GM18520 (cell line): Measurements from ENCODE around the gene IRAK4.
"Not testable (repeated sequence)": the region's sequence is repeated elsewhere in the genome, so short reads cannot be mapped to it uniquely, and the experiment has no call there.

Experiments
- ATAC-seq: cut with Tn5 transposase; IDR thresholded peaks from one replicate; pipeline ENCODE4 v1.9.1; 2021; ENCODE audit not compliant: unreplicated experiment

IRAK4 gene

DNA sequence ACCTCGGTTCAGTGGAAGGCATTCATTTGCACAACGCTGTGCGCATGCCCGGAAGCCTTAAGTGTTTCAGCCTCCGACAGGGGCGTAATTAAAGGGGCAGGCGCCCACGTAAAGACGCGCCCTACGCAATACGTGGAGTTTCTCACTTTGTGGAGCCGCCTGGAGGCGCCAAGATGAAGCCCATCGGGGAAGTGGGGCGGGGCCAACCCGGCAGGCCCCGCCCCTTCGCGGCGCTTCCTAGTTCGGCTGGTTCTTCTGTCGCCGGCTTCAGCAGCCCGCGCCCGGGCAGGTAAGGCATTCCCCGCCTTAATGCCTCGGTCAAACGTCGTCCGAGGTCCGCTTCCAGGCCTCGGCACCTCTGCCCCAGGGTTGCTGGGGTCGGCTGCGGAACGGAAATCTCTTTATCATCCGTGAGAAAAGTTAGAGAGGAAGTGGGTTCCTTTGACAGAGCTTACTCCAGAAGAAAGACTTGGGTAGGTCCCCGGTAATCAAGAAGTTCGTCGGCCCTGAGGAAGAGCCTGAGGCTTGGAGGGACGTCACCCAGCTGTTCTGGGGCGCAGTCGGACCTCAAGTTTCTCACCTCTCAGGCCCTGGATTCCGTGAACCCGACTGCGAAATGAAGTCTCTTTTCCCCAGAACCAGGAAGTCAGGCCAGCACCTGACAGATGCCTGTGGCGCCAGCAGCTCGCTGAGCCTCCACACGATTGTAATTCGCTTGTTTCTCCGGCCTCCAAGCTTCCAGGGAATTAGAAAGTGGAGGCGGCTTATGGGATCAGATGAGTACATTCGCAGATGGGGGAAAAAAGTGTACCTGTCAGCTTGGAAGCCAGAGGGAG lies at the start of gene IRAK4, which contains the start of gene PUS7L:
TSS of gene IRAK4 (plus strand) at position 224 of the 836 bp plus-strand sequence. CDS start 9,161 bp downstream, outside the sequence.
TSS of gene PUS7L (minus strand) at position 63 of the 836 bp plus-strand sequence. CDS start 3,545 bp downstream, outside the sequence.
- peak; percentile 98 for ATAC-seq

- ATAC-seq, result no peak
These were observed 47.4 kb upstream of the IRAK4 start for GRCh38 chr12:43711348-43711747.

- ATAC-seq, result no peak
These were observed 36.1 kb upstream of the IRAK4 start for GRCh38 chr12:43722621-43723020.

GRCh38 chr12:43723134-43723533 lies 35.6 kb upstream of the IRAK4 start:
- ATAC-seq, result no peak

- ATAC-seq, result no peak
These were observed 30.6 kb upstream of the IRAK4 start for GRCh38 chr12:43728117-43728516.

DNA sequence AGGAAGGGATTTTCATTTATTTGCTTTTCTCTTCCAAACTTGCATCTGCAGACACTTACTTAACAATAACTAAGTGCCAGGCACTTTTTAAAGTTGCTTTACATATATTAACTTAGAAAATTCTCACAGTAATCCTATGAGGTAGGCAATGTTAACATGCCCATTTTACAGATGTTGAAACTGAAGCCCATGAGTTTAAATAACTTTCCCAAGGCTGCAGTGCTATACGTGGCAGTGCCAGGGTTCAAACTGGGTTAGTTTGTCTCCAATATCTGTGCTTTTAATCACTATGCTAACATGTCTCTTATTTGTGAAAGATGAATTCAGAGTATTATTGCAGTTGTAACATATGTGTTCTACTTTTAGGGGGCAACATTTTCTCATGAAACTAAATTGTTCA lies 30.1 kb upstream of the IRAK4 start:
- ATAC-seq, result no peak

DNA sequence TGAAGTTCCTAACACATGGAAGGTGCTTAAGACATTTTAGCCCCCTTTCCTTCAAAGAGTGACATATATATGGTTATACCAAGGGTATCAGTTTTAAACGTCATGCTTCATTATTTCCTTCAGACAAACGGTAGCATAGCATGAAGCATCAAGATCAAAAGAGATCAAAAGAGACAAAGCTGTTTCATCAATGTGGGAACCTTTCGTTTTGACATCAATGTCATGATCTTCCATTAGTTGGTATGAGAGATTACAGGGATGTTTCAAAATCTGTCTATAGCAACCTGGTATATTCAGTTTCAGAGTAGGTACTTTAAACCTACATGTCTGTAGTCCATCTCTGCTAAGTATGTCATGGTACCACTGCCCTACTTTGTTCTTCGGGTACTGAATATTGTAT lies 28.5 kb upstream of the IRAK4 start:
- no peak for ATAC-seq

GRCh38 chr12:43733687-43734086 lies 25.1 kb upstream of the IRAK4 start:
- no peak for ATAC-seq

DNA sequence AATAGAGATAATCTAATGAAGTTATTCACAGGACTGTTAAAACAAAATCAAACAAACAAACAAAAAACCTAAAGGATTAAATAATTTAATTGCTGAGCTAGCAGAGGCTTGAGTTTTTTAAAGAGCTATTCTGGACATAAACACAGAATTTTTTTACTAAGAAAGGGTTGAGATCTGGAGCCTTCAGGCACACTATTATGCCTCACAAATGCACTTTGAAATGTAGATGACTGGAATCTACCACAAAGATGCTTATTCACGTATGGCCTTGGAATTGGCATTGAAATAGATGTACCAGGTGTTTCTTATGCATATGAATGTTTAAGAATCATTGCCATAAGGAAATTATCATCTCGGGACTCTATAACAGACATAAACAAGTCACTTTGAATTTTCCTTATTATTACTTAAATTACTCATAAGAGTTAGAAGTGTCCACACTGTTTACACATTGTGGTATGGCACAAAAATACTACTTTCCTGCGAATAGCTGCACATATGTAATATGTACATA lies 21.8 kb upstream of the IRAK4 start:
- no peak for ATAC-seq

GRCh38 chr12:43737646-43738045 lies 21.1 kb upstream of the IRAK4 start:
- ATAC-seq, result no peak

- no peak for ATAC-seq
These were observed 18.1 kb upstream of the IRAK4 start for GRCh38 chr12:43740511-43741100.

GRCh38 chr12:43742106-43742505 lies 16.6 kb upstream of the IRAK4 start:
- ATAC-seq, result no peak

DNA sequence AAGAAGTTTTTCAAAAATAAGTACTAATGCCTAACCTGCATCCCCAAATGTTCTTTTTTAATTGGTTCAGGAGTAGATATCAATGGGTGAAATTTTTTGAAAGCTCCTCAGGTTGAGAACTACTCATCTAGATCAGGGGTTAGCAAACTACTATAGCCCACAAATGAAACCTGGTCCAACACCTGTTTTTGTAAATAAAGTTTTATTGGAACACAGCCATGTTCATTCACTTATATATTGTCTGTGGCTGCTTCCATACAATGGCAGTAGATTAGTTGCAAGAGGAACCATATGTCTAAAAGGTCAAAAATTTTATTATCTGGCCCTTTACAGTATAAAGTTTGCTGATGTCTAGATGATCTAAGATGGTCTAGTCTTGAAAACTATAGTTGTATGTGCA lies 13.9 kb upstream of the IRAK4 start:
- no peak for ATAC-seq

DNA sequence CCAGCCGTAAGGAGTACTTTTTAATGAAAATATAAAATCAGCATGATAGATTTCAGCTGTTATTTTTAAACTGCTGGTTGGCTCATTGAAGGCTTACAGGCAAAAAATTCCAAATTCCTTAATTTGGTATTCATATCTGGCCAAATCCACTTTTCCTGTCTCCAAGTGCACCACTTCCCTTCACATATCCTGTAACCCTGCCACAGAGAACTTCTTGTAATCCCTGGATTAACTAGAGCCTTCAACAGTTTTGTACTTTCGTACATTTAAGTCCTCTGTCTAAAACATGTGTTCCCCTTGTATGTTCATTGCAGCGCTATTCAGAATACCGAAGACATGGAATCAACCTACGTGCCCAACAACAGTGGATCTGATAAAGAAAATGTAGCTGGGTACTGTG lies 9.7 kb upstream of the IRAK4 start:
- no peak for ATAC-seq

DNA sequence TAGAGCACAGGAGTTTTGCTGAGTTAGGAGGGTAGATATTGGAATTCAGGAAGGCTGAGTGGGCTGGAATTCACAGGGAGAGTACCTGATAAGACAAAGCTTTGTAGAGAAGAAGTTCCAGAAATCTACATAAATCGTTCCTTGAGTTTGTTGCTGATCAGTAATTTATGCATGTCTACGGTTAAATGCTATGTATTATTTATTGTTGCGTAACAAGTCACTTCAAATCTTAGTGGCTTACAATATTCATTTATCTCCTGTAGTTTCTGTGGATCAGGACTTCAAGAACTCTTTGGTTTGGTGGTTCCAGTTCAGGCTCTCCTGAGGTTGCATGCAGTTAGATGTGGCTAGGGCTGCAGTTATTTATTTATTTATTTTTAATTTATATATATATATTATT lies 7.9 kb upstream of the IRAK4 start:
- no peak for ATAC-seq

GRCh38 chr12:43751360-43751759 lies 7.4 kb upstream of the IRAK4 start:
- ATAC-seq, result not testable (repeated sequence)

DNA sequence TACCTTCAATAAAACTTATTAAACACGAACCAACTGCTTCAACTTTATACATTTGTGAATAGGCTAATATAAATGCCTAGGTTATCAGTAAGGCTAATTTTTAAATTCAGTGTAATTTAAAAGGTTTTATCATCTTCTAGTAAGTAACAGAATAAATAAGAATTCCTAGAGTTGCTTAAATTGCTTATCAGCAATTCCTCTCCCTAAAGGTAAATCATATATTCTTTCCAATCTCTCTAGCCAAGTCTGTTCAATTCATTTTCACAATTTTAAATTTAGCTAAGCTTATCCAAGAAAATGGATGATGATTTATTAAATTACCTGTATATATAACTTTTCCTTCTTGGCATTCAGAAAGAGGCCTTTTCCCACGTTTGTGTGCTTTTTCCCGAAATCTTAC lies 4.7 kb upstream of the IRAK4 start:
- ATAC-seq, result no peak

- no peak for ATAC-seq
These were observed 464 bp upstream of the IRAK4 start for GRCh38 chr12:43758247-43758727.

GRCh38 chr12:43760396-43760795 lies 1.6 kb downstream of the IRAK4 start:
- ATAC-seq, result no peak

DNA sequence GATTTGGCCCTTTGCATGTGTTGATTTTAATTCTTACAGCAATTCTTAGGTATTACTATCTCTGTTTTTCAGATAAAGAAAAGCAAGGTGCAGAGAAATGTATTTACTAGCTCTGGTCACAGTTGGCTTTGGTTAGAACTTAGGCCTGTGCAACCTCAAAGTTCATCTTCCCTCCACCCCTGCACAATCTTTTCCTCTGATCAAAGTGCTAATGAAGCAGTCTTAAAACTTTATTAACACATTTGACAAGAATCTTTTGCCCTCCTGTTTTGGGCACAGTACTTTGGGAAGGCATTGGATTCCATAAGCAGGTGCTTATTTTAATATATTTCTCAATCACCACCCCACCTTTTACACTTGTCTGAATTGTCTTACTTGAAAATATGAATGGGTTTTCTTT lies 2.7 kb downstream of the IRAK4 start:
- ATAC-seq, result no peak

DNA sequence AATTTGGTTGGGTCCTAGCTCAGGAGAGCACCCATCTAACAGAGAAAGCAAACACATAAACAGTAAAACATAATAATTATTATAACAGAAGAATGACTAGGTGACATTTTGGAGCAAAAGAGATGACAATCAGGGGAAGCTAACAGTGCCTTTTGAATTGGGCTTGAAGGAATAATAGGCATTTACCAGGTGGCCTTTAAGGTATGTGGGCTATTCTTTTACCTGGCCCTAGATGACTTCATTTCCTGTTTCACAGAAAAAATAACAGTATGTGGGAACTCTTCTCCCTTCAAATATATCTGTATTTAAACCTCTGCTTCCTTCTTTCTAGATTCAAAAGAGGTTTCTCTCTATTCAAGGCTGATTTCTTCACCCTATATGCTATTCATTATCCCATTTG lies 3.8 kb downstream of the IRAK4 start:
- ATAC-seq, result no peak

- no peak for ATAC-seq
These were observed 5.0 kb downstream of the IRAK4 start for GRCh38 chr12:43763769-43764168.
